Testis (tissue), 3 donors: ENCODE data around the gene RTL10. TPM values are rescaled to one million over a fixed set of nuclear protein-coding genes. Genes with fewer than 3 reads are reported as not detected.

ENCODE experiments used
- DNase-seq: peaks from one replicate; pipeline ENCODE4 v3.0.0-alpha.2; 2019
- H3K27ac ChIP-seq, 2 donors: fragments of 200-600 bp; sonication (generic); one replicate each; pipeline ENCODE4 v1.5.1; 2019
- H3K27me3 ChIP-seq: fragments of 200-600 bp; sonication (generic); one replicate; pipeline ENCODE4 v1.5.1; 2019
- H3K36me3 ChIP-seq: fragments of 200-600 bp; sonication (generic); one replicate; pipeline ENCODE4 v1.5.1; 2017; ENCODE audit warnings: low read depth; ENCODE audit errors: missing control alignments
- H3K4me1 ChIP-seq: fragments of 200-600 bp; sonication (generic); one replicate; pipeline ENCODE4 v1.5.1; 2019
- H3K4me3 ChIP-seq, 2 donors: fragments of 200-600 bp; sonication (generic); one replicate each; pipeline ENCODE4 v1.5.1; 2017 to 2019
- H3K9me3 ChIP-seq: fragments of 200-600 bp; sonication (generic); one replicate; pipeline ENCODE4 v1.5.1; 2017
- CTCF ChIP-seq, 3 experiments: fragments of 450-650 bp in 2 of 3; fragments of 200-600 bp in 1 of 3; sonication (generic) in 1 of 3; IDR thresholded peaks; one replicate each; pipeline ENCODE4 v1.5.1; 2016 to 2019; ENCODE audit warnings: antibody characterized with exemption in 3 of 3, mild to moderate bottlenecking in 2 of 3, moderate library complexity in 1 of 3
- POLR2A ChIP-seq: fragments of 450-650 bp; IDR thresholded peaks from one replicate; pipeline ENCODE4 v1.6.1; 2017; ENCODE audit warnings: antibody characterized with exemption, mild to moderate bottlenecking, moderate library complexity
- WGBS, 2 donors: methylation state at CpG; one replicate each; pipeline ENCODE4 v1.1.5; 2018; 5-methylcytosine and 5-hydroxymethylcytosine counted together
- intact Hi-C: fragments of 100-400 bp; cut with DNase I; formaldehyde crosslinking; loops from one replicate; pipeline ENCODE4 v1.15.1; 2023; ENCODE audit warnings: low total_unique reads
- polyA plus RNA-seq: library from polyadenylated mRNA; stranded (reverse); fragments of 350-450 nt; fragmentation: Illumina TruSeq; extraction: RNeasy Lipid Tissue Mini Kit (QIAGEN cat#74804); gene quantifications from one replicate; pipeline ENCODE4 v1.2.3, GENCODE V29; 2014; ENCODE audit warnings: low read depth, low replicate concordance; ENCODE audit not compliant: insufficient read depth
- total RNA-seq, 2 donors: library from RNA; depleted of rRNA; stranded (reverse); fragments of >200 nt; gene quantifications; one replicate each; pipeline ENCODE4 v1.2.3, GENCODE V29; 2016

RTL10 gene
- total and polyA plus RNA-seq, 3 donors from 2014 or later = 10.9 to 14.7 (median 11.0) TPM

DNA sequence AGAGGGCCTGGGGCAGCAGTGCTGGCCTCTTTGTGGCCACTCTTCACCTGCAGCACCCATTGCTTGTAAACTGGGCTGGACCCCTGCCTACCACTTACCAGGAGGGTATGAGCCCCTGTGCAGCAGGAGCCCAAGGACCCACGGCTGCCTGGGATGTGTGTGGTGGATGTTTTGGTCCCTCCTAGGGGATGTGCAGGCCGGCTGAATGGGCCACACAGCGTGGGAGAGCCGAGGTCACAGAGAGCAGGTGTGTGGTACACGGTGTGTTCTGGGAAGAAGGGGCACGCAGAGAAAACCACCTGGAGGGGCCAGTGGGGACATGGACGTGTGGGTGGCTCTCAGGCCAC lies 19.3 kb upstream of the RTL10 start:
- Histone ChIP-seq H3K4me3 (no peak overlapping the region), H3K4me1 (peaks cover 7% of the 10 kb centered on the region), H3K27ac (no peak overlapping the region), H3K36me3 (no peaks in the 10 kb centered on the region), H3K27me3 (no peaks in the 10 kb centered on the region), H3K9me3 (no peaks in the 10 kb centered on the region)
- DNase-seq = no peak
- no peak for TF ChIP-seq CTCF (IDR thresholded peaks at IDR 0.05)
- intact Hi-C loops = no loop called here
- WGBS, 2 donors = 68 to 83% methylated on average over 1 to 7 of the region's 7 CpGs

GRCh38 chr22:19873138-19873959 lies 18.7 kb upstream of the RTL10 start:
- DNase-seq = no peak
- WGBS, 2 donors = 85 to 94% methylated on average over 6 to 27 of the region's 27 CpGs
- TF ChIP-seq CTCF (IDR thresholded peaks at IDR 0.05) (no peak), POLR2A (no peak)
- no peak overlapping the region for H3K4me3 ChIP-seq
- no peaks in the 10 kb centered on the region for H3K36me3 ChIP-seq
- H3K27ac ChIP-seq = no peak overlapping the region
- no peaks in the 10 kb centered on the region for H3K9me3 ChIP-seq
- intact Hi-C loops = no loop called here
- H3K27me3 ChIP-seq = no peaks in the 10 kb centered on the region
- H3K4me1 ChIP-seq = peaks cover 13% of the 10 kb centered on the region

- H3K27me3 ChIP-seq = no peaks in the 10 kb centered on the region
- TF ChIP-seq POLR2A (no peak), CTCF (IDR thresholded peaks at IDR 0.05) (no peak)
- peaks cover 13% of the 10 kb centered on the region for H3K4me1 ChIP-seq
- DNase-seq = no peak
- WGBS, 2 donors = 73% methylated on average over 7 of the region's 7 CpGs; no CpG with 5 or more reads in 1 of the 2 donors
- no peaks in the 10 kb centered on the region for H3K9me3 ChIP-seq
- no peaks in the 10 kb centered on the region for H3K36me3 ChIP-seq
- no peak overlapping the region for H3K4me3 ChIP-seq
- intact Hi-C loops = no loop called here
- H3K27ac ChIP-seq = no peak overlapping the region
Observed at GRCh38 chr22:19872779-19873137, 18.1 kb upstream of the RTL10 start.

GRCh38 chr22:19871845-19872778 lies 17.4 kb upstream of the RTL10 start:
- no peak overlapping the region for H3K27ac ChIP-seq
- TF ChIP-seq POLR2A (no peak), CTCF (IDR thresholded peaks at IDR 0.05) (no peak)
- no peaks in the 10 kb centered on the region for H3K27me3 ChIP-seq
- no peaks in the 10 kb centered on the region for H3K36me3 ChIP-seq
- no peak for DNase-seq
- peaks cover 13% of the 10 kb centered on the region for H3K4me1 ChIP-seq
- H3K4me3 ChIP-seq = no peak overlapping the region
- H3K9me3 ChIP-seq = no peaks in the 10 kb centered on the region
- 93 to 95% methylated on average over 9 to 13 of the region's 16 CpGs for WGBS, 2 donors
- intact Hi-C loops = no loop called here
